ENCODE measurements around the gene TATDN2. TPM values are rescaled to one million over a fixed set of nuclear protein-coding genes. Genes with fewer than 3 reads are reported as not detected.

TATDN2 gene
- polyA plus RNA-seq, 1 of the 3 experiments (the other 2 are of a cell fraction) = 14.7 TPM

GRCh38 chr3:10215578-10216368, 32.5 kb upstream of the TATDN2 start:
- WGBS (ENCODE audit: low lambda C conversion rate) = 93% methylated on average over 6 of the region's 6 CpGs
- CTCF ChIA-PET = no interaction called here
- peaks cover 0 to 30% of the 10 kb centered on the region in 2 experiments for H3K36me3 ChIP-seq (replicated peaks in 1 of 2; ENCODE audit: control insufficient read depth in 1 of 2, insufficient read depth in 2 of 2, low read length in 1 of 2)

More at GRCh38 chr3:10215578-10216368, 32.5 kb upstream of the TATDN2 start:
- Histone ChIP-seq H3K9ac (no peak overlapping the region), H3K79me2 (ENCODE audit: insufficient read depth) (no peaks in the 10 kb centered on the region), H3K9me2 (no peaks in the 10 kb centered on the region), H3K27ac (ENCODE audit: low read depth in 2 of 2, low read length in 1 of 2) (no peak overlapping the region), H3F3A (replicated peaks; ENCODE audit: insufficient read depth) (peaks cover 8% of the 10 kb centered on the region), H2AFZ (ENCODE audit: low read depth) (no peak overlapping the region), H3K27me3 (ENCODE audit: insufficient read depth) (no peaks in the 10 kb centered on the region), H3K9me3 (no peaks in the 10 kb centered on the region), H3K4me3 (ENCODE audit: low read depth in 2 of 2, low read length in 1 of 2) (no peak overlapping the region), H4K20me1 (ENCODE audit: insufficient read depth) (no peaks in the 10 kb centered on the region), H3K4me1 (ENCODE audit: control insufficient read depth in 1 of 2, insufficient read depth in 2 of 2, low read depth in 1 of 2, low read length in 1 of 2) (no peaks in the 10 kb centered on the region), H3K4me2 (no peak overlapping the region)
- no peak for DNase-seq
- POLR2A ChIA-PET = no interaction called here
- no peak for TF ChIP-seq REST (IDR thresholded peaks at IDR 0.05; ENCODE audit: low read depth, low read length)
- no peak for TF ChIP-seq FOXM1 (IDR thresholded peaks at IDR 0.05; ENCODE audit: low read depth)
- no peak for TF ChIP-seq SIN3A (IDR thresholded peaks at IDR 0.05; ENCODE audit: borderline replicate concordance, low read depth, low read length)
- TF ChIP-seq GABPA (IDR thresholded peaks at IDR 0.05; ENCODE audit: low read depth) = no peak
- TF ChIP-seq MXI1 (IDR thresholded peaks at IDR 0.05; ENCODE audit: low read depth, low read length) = no peak
- no peak for TF ChIP-seq RAD21 (IDR thresholded peaks at IDR 0.05; ENCODE audit: low read length)
- no peak for TF ChIP-seq USF2 (IDR thresholded peaks at IDR 0.05; ENCODE audit: borderline replicate concordance, low read depth, low read length)
- TF ChIP-seq CHD2 (IDR thresholded peaks at IDR 0.05; ENCODE audit: low read length, partially characterized antibody) = no peak
- TF ChIP-seq EP300 (IDR thresholded peaks at IDR 0.05; ENCODE audit: borderline replicate concordance in 1 of 2, low read depth in 1 of 2, low read length in 1 of 2) = no peak
- TF ChIP-seq PBX3 (IDR thresholded peaks at IDR 0.05) = no peak
- TF ChIP-seq TEAD4 (IDR thresholded peaks at IDR 0.05; ENCODE audit: borderline replicate concordance, insufficient read depth) = no peak
- no peak for TF ChIP-seq POLR2AphosphoS5 (IDR thresholded peaks at IDR 0.05; ENCODE audit: low read depth, low read length)
- no peak for TF ChIP-seq NRF1 (IDR thresholded peaks at IDR 0.05; ENCODE audit: low read depth, low read length)
- no peak for TF ChIP-seq USF1 (IDR thresholded peaks at IDR 0.05; ENCODE audit: borderline replicate concordance, low read depth)
- TF ChIP-seq TCF12 (IDR thresholded peaks at IDR 0.05) = no peak
- no peak for TF ChIP-seq FOXJ3 (CRISPR knock-in tag; IDR thresholded peaks at IDR 0.05)

Measured in SK-N-SH (cell line).